Stimulated activated effector memory CD8-positive, alpha-beta T cell treated with anti-CD3 and anti-CD28 coated beads, Interleukin-12 subunit alpha, Interleukin-12 subunit beta, amount 100 ng/mL, for 72 hours (primary cell): ENCODE results near the gene DNTT.

Source experiments
- ATAC-seq: fragments of 150-1000 bp; cut with Tn5 transposase; 2 replicates; pipeline ENCODE4 v1.10.0; 2021
- DNase-seq, 2 donors: peaks; one replicate each; pipeline ENCODE4 v3.0.0; 2021 to 2022; ENCODE audit warnings: low spot score in 2 of 2
- H3K27ac Mint-ChIP-seq: one replicate; pipeline ENCODE4 v1.8.0; 2022; ENCODE audit warnings: mild to moderate bottlenecking, mixed read lengths
- H3K36me3 Mint-ChIP-seq: one replicate; pipeline ENCODE4 v1.8.0; 2022; ENCODE audit warnings: mild to moderate bottlenecking, mixed read lengths
- H3K4me1 Mint-ChIP-seq: one replicate; pipeline ENCODE4 v1.8.0; 2022; ENCODE audit warnings: mixed read lengths
- H3K4me3 Mint-ChIP-seq: one replicate; pipeline ENCODE4 v1.8.0; 2022; ENCODE audit warnings: mild to moderate bottlenecking, mixed read lengths
- H3K9me3 Mint-ChIP-seq: one replicate; pipeline ENCODE4 v1.8.0; 2022; ENCODE audit warnings: mixed read lengths

The DNTT gene

DNA sequence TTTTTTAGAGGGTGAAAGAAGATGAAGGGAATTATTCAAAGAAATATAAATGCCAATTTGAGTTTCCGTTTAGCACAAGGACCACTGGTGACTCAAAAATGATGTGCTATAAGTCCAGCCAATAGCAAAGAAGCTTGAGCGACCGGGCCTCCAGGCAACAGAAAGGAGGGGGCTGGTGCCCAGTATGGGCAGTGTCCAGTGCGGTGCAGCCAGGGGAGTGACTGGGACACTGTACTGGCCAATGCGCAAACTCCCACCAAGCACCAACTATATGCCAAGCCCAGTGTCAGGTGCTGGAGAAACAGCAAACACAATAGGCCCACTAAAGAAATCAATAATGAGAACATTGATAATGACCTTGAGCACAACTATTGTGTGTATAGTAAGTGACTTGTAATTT lies 64.7 kb downstream of the DNTT start:
- ATAC-seq (no peak), DNase-seq (no peak)
- H3K9me3 Mint-ChIP-seq: no peaks in the 10 kb centered on the region
- H3K4me1 Mint-ChIP-seq: peaks cover 6% of the 10 kb centered on the region
- no peak overlapping the region for H3K4me3 Mint-ChIP-seq
- H3K36me3 Mint-ChIP-seq: no peaks in the 10 kb centered on the region
- H3K27ac Mint-ChIP-seq: no peak overlapping the region

DNA sequence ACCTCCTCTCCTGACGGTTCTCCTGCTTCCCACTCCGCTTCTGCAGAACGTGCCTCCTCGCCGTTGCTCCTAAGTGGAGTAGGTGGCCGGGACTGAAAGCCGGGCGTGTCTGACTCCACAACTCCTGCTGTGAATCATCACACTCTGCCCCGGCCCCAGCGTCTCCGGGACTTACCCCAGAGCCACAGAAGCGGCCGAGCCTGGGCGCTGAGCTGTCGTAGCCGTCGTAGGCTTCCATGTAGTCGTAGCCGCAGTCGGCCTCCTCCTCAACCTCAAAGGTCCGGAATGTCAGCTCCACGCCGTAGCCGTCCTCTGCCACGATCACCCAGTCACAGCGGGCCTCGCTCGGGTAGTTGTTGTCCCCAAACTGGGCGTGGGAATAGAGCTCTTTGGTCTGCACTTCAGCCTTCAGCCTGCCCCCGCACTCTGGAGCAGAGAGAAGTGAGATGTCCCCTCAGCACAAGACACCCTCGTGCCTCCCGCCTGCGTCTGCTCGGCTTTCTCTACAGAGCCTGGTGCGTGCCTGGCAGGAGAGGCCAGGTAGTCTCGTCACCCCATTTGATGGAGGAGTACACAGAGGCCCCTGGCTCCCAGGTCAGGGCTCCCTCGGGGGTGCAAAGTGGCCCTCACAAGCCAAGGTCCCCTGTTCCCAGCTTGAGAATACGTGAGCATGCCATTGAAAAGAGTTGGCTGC lies 65.8 kb downstream of the DNTT start:
- no peak overlapping the region for H3K27ac Mint-ChIP-seq
- no peaks in the 10 kb centered on the region for H3K36me3 Mint-ChIP-seq
- no peak overlapping the region for H3K4me3 Mint-ChIP-seq
- H3K4me1 Mint-ChIP-seq: peaks cover 15% of the 10 kb centered on the region
- ATAC-seq (no peak), DNase-seq (no peak)
- H3K9me3 Mint-ChIP-seq: no peaks in the 10 kb centered on the region

- H3K9me3 Mint-ChIP-seq: no peaks in the 10 kb centered on the region
- no peaks in the 10 kb centered on the region for H3K36me3 Mint-ChIP-seq
- DNase-seq (peak; percentile 33 to 80), ATAC-seq (peak; percentile 43)
- no peak overlapping the region for H3K27ac Mint-ChIP-seq
- no peak overlapping the region for H3K4me3 Mint-ChIP-seq
- H3K4me1 Mint-ChIP-seq: peaks cover 22% of the 10 kb centered on the region
Observed at GRCh38 chr10:96370584-96371157, 66.4 kb downstream of the DNTT start.

- Mint-ChIP-seq H3K9me3 (no peaks in the 10 kb centered on the region), H3K4me1 (peaks cover 25% of the 10 kb centered on the region), H3K36me3 (no peaks in the 10 kb centered on the region), H3K4me3 (no peak overlapping the region), H3K27ac (no peak overlapping the region)
- no peak for DNase-seq
- ATAC-seq: no peak
Observed at GRCh38 chr10:96371356-96371755, 67.1 kb downstream of the DNTT start.

GRCh38 chr10:96374004-96374403 lies 69.8 kb downstream of the DNTT start:
- Mint-ChIP-seq H3K4me1 (peaks cover 30% of the 10 kb centered on the region), H3K9me3 (no peaks in the 10 kb centered on the region), H3K27ac (no peak overlapping the region), H3K4me3 (peak overlapping the region; percentile 71), H3K36me3 (no peaks in the 10 kb centered on the region)
- ATAC-seq: no peak
- no peak for DNase-seq

DNA sequence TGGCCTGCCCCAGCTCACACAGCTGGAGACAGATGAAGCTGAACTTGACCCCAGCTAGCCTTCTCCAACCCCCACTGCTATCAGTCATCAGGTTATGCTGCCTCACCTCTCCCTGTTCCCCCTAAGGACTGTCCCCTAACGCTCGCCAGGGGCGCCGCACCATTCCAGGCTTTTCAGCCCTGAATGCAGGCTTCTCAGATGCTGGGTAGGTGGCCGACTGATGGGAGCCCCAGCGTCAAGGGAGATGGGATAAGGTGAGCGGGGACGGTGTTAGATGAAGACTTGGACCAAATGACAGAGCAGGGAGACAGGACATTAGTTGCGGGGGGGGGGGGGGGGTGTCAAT lies 70.4 kb downstream of the DNTT start:
- ATAC-seq: no peak
- no peak for DNase-seq
- H3K9me3 Mint-ChIP-seq: no peaks in the 10 kb centered on the region
- no peaks in the 10 kb centered on the region for H3K36me3 Mint-ChIP-seq
- no peak overlapping the region for H3K27ac Mint-ChIP-seq
- peak overlapping the region; percentile 71 for H3K4me3 Mint-ChIP-seq
- peaks cover 30% of the 10 kb centered on the region for H3K4me1 Mint-ChIP-seq

DNA sequence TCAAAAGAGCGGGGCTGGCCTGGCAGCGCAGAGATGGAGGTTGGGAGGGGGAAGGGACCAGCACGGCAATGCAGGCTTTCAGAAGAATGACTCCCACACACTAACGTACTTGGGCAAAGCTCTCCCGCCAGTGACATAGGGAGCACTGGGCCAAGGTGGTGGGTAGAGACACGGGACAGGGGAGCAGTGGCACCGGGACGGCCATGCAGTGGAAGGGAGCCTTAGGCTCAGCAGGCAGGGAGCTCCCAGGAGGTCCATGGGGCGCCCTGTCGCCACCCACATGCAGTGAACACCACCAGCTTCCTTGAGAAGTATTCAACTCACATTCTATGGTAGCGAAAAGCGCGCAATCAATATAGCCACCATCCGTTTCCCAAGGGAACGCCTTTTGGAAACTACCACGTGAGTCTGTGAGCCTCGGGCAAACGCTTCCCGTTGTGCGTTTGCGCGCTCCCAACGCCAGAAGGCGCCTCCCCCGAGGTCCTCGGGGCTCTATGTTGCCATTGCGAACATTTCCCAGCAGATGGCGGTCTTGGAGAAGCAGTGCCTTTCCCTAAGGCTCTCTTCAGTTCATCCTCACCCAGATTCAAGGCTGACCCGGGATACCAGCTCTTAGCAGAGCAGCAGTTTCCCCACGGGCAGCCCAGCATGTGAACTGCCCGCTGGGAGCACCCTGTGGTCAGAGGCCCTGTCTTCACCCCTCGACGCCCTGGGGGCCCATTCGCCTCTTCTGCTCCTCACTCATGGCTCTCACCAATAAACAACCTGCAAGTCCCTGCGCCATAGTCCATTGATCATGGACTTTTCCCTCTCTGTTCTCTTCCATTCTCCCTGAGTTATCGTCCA lies 71.0 kb downstream of the DNTT start:
- H3K4me3 Mint-ChIP-seq: peak overlapping the region; percentile 71
- DNase-seq: peak; percentile 60 to 88
- no peaks in the 10 kb centered on the region for H3K9me3 Mint-ChIP-seq
- H3K27ac Mint-ChIP-seq: no peak overlapping the region
- ATAC-seq: peak; percentile 74
- no peaks in the 10 kb centered on the region for H3K36me3 Mint-ChIP-seq
- H3K4me1 Mint-ChIP-seq: peaks cover 30% of the 10 kb centered on the region

- H3K4me3 Mint-ChIP-seq: no peak overlapping the region
- ATAC-seq (peak; percentile 12), DNase-seq (no peak)
- no peak overlapping the region for H3K27ac Mint-ChIP-seq
- no peaks in the 10 kb centered on the region for H3K9me3 Mint-ChIP-seq
- peaks cover 24% of the 10 kb centered on the region for H3K4me1 Mint-ChIP-seq
- H3K36me3 Mint-ChIP-seq: no peaks in the 10 kb centered on the region
Observed at GRCh38 chr10:96376483-96376882, 72.2 kb downstream of the DNTT start.

DNA sequence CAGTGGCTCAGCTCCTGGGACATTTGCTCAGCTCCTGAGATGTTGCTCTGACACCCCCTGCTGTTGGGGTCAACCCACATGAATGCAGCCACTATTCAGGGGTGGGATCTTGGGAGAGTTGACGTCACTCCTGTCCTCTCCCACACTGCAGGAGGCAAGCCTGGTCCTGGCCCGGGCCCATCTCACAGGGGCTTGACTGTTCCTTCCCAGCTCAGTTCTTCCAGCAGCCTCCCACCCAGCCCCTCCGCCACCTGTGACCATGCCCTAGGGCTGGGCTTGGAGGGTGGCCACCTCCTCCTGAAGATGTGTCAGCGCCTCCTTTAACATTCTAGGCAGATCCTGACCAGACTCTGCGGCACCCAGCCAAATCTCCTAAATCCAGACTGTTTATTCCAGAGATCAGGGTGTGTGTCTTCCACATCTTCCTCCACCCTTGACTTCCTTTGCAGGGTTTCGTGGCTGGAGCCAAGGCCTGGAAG lies 73.6 kb downstream of the DNTT start:
- no peak overlapping the region for H3K27ac Mint-ChIP-seq
- no peaks in the 10 kb centered on the region for H3K36me3 Mint-ChIP-seq
- DNase-seq (no peak), ATAC-seq (no peak)
- peaks cover 24% of the 10 kb centered on the region for H3K4me1 Mint-ChIP-seq
- no peak overlapping the region for H3K4me3 Mint-ChIP-seq
- H3K9me3 Mint-ChIP-seq: no peaks in the 10 kb centered on the region

- Mint-ChIP-seq H3K4me3 (no peak overlapping the region), H3K9me3 (no peaks in the 10 kb centered on the region), H3K27ac (no peak overlapping the region), H3K4me1 (peaks cover 24% of the 10 kb centered on the region), H3K36me3 (no peaks in the 10 kb centered on the region)
- ATAC-seq (no peak), DNase-seq (no peak)
Observed at GRCh38 chr10:96378741-96379140, 74.5 kb downstream of the DNTT start.

- Mint-ChIP-seq H3K27ac (no peak overlapping the region), H3K36me3 (no peaks in the 10 kb centered on the region), H3K9me3 (no peaks in the 10 kb centered on the region), H3K4me1 (peaks cover 17% of the 10 kb centered on the region), H3K4me3 (no peak overlapping the region)
- DNase-seq: no peak
- ATAC-seq: no peak
Observed at GRCh38 chr10:96379758-96380157, 75.5 kb downstream of the DNTT start.

DNA sequence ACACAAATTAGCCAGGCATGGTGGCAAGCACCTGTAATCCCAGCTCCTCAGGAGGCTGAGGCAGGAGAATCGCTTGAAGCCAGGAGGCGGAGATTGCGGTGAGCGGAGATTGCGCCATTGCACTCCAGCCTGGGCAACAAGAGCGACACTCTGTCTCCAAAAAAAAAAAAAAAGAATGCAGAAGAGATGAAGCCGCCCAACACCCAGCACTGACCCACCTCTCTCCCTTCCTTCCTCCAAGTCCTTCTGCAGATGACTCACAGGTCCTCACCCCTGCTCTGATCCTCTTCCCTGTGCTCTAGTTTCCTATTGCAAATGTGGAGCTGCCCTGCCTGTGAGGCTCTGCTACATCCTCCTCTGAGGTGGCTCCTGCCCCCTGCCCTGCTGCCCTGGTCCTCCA lies 76.6 kb downstream of the DNTT start:
- Mint-ChIP-seq H3K27ac (no peak overlapping the region), H3K9me3 (no peaks in the 10 kb centered on the region), H3K4me1 (peaks cover 7% of the 10 kb centered on the region), H3K4me3 (no peak overlapping the region), H3K36me3 (no peaks in the 10 kb centered on the region)
- no peak for DNase-seq
- peak; percentile 4 for ATAC-seq

GRCh38 chr10:96384506-96384905 lies 80.3 kb downstream of the DNTT start:
- Mint-ChIP-seq H3K27ac (no peak overlapping the region), H3K4me3 (no peak overlapping the region), H3K9me3 (no peaks in the 10 kb centered on the region), H3K36me3 (no peaks in the 10 kb centered on the region), H3K4me1 (no peaks in the 10 kb centered on the region)
- ATAC-seq (no peak), DNase-seq (no peak)

GRCh38 chr10:96387161-96387560 lies 82.9 kb downstream of the DNTT start:
- DNase-seq: no peak
- ATAC-seq: no peak
- Mint-ChIP-seq H3K4me1 (no peaks in the 10 kb centered on the region), H3K4me3 (no peak overlapping the region), H3K27ac (no peak overlapping the region), H3K9me3 (no peaks in the 10 kb centered on the region), H3K36me3 (no peaks in the 10 kb centered on the region)

- no peak overlapping the region for H3K4me3 Mint-ChIP-seq
- no peaks in the 10 kb centered on the region for H3K4me1 Mint-ChIP-seq
- no peak overlapping the region for H3K27ac Mint-ChIP-seq
- no peak for DNase-seq
- H3K36me3 Mint-ChIP-seq: no peaks in the 10 kb centered on the region
- H3K9me3 Mint-ChIP-seq: no peaks in the 10 kb centered on the region
- ATAC-seq: no peak
Observed at GRCh38 chr10:96387601-96388000, 83.4 kb downstream of the DNTT start.
